Femur (tissue), 1 donor: Measurements from ENCODE around the gene BNIP5.

ENCODE experiments used
- DNase-seq: peaks from one replicate; pipeline ENCODE4 v3.0.0-alpha.2; 2017

BNIP5 gene

DNA sequence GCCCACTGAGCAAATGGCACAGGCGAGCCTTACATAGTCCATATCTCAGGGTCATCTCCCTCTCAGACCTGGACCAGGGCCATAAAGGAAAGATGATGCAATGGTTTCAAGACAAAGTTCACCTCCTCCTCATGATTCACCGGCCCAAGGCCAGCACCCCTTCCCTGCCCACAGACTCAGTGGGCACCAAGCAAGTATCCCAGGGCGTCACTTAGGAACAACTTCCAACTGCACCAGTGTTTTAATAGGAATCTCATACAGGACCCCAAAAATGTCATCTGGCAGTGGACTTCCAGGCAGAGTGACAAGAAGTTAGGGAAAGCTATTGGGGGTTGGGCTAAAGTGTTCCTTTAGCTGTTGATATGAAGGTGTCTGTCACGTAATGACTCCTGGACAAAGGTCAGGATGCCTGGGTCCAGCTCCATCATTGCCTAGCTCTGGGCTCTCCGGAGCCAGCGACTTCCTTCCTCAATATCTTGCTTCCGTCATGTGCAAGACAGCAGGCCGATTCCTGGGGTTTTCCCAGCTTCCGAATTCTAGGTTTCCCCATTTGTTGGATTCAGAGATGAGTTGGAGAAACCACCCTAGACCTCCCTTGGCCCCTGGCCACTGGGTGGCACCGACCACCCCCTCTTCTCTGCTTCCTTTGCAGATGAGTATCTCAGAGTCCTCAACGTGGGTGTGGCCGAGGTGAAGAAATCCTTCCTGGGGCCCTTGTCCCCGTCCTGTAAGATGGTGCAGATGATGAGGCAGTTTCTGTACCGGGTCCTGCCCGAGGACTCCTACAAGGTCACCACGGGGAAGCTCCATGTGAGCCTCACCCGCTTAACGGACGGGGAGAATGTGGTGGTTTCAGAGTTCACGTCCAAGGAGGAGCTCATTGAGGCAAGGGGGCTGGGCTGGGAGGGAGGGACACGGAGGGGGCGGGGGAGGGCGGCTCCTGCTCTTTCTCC is 45.7 kb downstream of the BNIP5 start:
- no peak for DNase-seq

DNA sequence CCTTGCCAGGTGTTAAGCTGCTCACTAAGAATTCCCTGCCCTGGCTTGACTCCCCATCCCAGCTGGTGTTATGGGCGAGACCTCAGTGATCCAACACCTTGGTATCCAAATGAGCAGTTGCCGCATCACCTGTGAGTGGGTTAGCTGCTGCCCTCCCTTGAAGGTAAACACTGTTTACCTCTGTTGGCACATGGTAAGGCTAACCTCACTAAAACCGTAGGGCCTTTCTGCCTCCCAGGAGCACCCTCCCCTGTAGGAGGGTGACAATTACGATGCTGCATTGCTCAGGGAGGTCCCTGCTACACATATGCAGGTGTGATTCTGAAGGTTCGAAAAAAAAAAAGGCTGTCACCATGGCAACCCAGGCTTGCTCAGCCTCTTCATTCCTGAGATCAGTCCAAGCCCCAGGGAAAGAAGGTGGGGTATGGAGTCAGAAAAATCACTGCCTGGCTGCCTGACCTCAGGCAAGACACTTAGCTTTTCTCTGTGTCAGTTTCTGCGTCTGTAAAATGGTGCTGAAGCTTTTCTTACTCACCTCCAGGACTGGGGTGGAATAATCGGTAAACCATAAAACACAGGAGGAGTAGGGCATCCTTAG is 47.3 kb downstream of the BNIP5 start:
- DNase-seq, result no peak

- no peak for DNase-seq
These were observed 49.8 kb downstream of the BNIP5 start for GRCh38 chr6:36286858-36287257.

DNA sequence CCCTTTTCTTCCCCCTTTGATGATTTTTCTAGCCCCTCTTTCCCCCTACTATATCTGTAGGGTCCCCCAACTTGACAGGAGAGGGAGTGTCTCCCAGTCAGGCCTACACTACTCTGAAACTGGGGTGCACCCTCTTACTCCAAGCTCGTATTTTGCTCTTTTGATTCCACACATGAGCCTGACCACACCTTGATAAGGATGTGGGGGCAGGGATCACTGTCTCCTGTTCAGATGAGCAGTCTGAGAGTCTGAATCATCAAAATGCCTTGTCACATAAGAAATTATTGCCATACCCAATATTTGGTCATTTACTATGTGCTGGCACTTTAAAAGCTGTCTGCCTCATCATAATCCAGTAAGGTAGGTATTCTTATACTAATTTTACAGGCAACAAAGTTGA is 50.9 kb downstream of the BNIP5 start:
- DNase-seq, result no peak

- DNase-seq, result no peak
These were observed 51.5 kb downstream of the BNIP5 start for GRCh38 chr6:36285187-36285671.

DNA sequence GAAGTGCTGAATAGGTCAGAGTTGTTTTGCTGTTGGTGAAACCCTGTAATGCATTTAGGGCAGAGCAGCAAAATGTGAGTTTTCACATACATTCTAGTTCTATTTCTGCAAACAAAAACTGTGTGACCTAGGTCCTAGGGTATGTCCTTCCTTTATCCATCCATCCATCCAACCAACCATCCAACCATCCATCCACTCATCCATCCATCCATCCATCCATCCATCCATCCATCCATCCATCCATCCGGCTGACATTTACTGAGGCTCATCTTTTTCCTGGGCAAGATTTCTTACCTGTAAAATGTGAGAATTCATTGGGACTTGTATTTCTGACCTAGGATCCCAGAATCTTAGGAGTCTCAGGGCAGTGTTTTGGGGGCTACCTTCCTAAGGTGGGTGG is 52.3 kb downstream of the BNIP5 start:
- no peak for DNase-seq

DNA sequence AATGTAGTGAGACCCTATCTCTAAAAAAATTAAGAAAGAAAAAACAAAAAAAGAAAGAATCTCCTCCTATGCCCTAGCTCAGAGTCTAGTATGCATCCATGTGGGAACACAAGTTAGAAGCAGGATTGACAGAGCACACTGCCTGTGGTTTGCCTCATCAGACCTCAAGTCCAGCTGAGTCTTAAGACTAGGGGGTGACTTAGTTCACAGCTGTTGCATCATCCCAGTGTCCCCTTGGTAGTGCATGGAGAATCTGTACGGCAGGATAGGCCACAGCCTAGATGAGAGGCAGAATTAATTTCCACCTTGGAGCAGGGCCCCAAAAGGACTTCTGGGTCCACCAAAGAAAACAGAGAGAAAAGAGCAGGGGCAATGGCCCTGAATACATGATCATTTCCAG is 53.1 kb downstream of the BNIP5 start:
- no peak for DNase-seq

DNA sequence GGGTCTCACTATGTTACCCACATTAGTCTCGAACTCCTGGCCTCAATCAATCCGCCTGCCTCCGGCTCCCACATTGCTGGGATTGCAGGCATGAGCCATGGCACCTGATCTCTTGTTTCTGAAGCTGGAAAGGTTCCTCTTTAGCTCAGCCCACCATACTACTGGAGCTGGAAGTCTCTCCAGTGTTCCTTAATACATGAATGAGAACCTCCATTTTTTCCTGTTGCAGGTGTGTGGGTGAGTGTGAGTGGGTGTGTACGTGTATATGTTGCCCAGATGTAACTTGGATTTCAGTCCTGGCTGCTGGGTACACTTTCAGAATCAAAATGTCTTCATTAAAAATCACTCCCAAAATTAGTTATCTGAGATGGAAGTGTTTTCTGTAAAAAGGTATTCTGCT is 55.7 kb downstream of the BNIP5 start:
- no peak for DNase-seq

- DNase-seq, result no peak
These were observed 56.2 kb downstream of the BNIP5 start for GRCh38 chr6:36280467-36280866.

DNA sequence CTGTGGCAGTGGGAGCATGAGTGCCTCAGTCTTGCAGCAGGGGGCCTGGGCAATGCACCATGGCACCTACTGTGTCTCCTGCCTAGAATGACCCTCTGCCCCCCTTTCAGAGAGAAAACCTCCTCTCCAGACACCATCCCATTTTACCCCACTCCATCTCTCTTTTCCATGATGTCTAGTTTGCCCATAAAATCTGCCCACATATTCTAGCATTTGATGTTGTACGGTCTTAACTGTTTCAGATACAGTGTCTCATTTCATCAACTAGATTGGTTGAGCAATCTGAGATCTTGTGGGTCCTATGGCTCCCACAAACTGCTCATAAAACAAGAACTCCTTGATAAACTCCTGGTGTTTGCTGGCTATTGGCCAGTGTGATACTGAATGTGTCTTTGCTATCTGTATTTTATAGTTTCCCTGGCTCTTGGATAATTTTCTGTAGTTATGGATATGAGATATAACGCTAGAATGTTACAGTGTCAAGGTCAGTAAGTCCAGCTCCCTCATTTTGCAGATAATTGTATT is 58.7 kb downstream of the BNIP5 start:
- no peak for DNase-seq

DNA sequence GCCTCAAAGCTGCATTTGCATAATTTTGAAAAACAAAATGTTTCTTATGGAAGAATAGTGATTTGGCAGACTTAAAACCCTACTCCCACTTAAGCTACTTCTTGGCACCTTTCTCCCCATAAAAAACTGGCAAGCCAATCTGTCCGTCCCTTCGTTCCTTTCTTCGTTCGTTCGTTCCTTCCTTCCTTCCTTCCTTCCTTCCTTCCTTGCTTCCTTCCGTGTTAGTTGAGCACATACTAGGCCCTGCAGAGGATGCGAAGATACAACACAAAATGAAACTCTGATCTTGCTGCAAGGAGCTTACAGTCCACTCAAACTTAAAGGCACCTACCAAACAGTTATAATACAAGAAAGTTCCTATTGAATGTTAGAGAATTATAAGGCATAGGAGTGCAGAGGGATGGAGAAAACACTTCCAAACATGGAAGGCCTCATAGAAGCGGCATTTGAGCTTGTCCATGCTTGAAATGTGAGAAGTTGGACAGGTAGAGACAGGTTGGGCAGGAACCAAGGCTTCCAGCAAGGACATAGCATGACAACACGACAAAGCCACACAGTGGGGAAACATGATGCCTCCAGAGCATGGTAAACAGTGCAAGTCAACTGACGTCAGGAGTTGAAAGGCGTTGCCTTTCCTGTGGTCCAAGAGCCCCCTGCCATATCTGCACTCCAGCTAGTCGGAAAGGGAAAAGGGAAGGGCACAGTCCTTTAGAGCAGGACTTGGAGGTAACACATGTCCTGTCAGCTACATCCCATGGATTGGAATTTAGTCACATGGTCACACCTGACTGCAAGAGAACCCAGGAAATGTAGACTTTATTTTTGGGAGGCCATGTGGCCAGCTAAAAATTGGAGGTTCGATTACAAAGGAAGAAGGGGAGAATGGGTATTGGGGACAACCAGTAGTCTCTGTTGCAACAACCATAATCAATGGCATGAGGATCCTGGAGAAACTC is 59.8 kb downstream of the BNIP5 start:
- no peak for DNase-seq

GRCh38 chr6:36273802-36274514 is 62.7 kb downstream of the BNIP5 start:
- no peak for DNase-seq

GRCh38 chr6:36273067-36273466 is 63.6 kb downstream of the BNIP5 start:
- DNase-seq, result no peak

- no peak for DNase-seq
These were observed 64.5 kb downstream of the BNIP5 start for GRCh38 chr6:36272234-36272633.

GRCh38 chr6:36269834-36270705 is 66.6 kb downstream of the BNIP5 start, which contains the start of gene PNPLA1:
Gene PNPLA1 (plus strand): TSS chr6:36270060. CDS start chr6:36270460, 400 bp downstream.
- no peak for DNase-seq

DNA sequence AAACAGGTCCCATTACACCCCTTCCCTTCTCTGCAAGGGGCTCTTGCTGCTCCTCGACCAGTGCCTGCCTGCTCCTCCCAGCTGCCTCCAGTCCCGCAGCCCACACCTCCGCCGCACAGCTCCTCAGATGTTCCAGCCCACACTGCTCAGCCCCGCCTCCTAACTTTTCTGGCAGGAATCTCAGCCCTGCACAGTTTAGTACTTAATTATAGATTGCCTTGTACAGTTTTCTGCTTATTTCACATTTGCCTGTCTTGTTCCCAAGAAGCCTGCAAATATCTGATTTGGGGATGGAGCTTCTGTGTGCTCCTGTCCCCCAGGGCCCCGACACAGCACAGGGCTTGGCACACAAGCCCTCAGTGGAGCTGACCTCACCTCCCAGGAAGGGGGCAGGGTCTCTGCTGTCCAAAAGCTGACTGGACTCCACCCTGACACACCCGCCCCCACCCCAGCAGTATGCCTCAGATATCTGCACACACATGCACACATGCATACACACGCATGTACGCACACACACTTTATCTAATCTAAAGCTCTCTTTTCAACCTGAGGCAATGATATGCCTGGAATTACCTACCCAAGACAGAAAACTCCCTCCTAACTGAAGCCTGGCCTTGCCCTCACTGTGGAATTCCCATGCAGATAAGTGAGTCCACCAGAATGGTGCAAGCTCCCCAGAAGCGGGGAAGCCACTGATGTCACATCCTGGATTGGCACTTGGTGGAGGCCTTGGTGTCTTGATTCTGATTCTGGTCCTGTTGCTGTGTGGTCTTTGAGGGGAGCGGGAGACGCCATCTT is 68.0 kb downstream of the BNIP5 start:
- peak; percentile 59 for DNase-seq

DNA sequence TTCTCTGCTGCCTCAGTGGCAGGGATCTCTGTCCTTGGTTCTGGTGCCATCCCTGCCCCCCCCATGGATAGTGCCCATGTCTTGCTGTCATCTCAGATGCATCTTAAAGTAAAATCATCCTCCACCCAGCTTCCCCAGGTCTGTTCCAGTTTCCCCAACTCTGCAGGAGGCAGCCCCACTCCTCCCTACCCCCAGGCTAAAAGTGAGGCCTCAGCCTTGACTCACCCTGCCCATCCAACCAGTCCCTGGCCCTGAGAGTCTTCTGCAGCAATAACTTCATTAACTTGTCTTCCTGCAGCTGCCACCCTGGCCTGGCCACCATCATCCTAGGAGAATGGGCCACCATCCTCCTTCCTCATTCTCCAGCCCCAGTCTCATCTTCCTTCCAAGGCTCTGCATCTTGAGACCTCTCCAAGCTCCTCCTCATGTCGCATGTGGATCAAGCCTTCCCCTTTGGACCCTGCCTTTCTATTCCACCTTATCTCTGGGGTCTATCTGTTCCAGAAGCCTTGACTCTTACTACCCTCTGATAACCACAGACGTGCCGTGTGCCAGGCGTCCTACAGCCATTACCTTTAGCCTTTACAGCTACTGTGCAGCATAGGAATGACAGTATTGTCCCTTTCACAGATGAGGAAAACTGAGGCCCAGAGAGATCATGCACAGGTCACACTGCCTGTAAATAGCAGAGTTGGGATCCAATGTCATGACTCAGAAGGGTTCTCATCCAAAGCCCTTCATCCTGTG is 68.8 kb downstream of the BNIP5 start:
- no peak for DNase-seq

DNA sequence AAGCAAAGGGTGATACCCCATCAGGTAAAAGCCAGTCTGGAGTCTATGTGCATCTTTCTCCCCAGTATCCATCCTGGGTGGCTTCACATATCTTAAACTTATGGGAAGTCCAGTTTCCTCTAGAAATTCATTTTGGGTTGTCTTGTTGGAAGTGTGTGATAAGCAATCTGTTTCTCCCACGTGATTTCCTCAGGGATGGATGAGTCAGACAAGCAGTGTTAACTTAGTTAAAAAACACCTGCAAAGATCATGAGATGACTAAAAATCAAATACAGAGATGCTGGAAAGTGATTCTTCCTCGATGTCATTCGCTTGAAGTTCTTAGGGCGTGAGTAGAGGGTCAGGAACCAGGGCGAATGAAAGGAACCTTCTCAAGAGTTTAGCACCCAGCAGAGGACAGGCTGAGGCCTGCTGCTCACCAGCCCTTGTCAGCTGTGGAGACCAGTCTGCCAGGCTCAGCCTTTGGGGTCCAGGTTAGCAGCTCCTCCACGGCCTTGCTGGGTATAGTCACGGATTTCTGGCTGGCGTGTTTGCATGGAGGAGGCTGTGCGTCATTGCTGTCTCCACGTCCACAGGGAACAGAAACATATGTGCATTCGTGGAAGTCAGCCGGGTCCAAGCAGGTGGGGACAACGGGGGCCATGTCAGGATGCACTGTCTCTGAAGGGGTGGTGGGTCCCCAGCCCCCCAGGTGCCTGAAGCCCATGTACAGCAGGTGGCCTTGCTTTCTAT is 69.6 kb downstream of the BNIP5 start:
- no peak for DNase-seq
